GM12874 (cell line): ENCODE data around the gene NR4A2.

Experiments
- TF ChIP-seq, protein P1 (sequence below): IDR thresholded peaks from 2 replicates; pipeline ENCODE4 v1.5.1; 2011; ENCODE audit warnings: low read depth, mild to moderate bottlenecking, control low read depth, low read length, moderate library complexity; ENCODE audit not compliant: insufficient read depth

The NR4A2 gene

DNA sequence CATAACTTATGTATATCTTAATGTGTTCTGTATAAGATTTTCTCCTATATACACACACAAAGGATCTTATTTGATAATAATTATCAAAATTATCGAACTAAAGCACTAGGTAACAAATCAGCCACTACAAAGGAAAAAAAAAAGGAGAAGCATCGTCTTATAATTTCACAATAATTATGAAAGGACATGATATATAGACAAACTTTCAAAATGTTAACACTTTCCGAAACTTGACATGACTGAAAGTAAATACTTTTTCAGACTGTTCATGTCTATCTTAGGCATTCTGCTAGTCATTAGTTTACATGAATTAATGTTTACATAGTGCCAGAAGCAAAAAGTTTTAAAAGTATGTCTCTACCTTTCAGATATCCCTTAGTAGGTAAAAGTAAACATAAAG, 7.3 kb upstream of the NR4A2 start:
- TF ChIP-seq, protein P1, sequence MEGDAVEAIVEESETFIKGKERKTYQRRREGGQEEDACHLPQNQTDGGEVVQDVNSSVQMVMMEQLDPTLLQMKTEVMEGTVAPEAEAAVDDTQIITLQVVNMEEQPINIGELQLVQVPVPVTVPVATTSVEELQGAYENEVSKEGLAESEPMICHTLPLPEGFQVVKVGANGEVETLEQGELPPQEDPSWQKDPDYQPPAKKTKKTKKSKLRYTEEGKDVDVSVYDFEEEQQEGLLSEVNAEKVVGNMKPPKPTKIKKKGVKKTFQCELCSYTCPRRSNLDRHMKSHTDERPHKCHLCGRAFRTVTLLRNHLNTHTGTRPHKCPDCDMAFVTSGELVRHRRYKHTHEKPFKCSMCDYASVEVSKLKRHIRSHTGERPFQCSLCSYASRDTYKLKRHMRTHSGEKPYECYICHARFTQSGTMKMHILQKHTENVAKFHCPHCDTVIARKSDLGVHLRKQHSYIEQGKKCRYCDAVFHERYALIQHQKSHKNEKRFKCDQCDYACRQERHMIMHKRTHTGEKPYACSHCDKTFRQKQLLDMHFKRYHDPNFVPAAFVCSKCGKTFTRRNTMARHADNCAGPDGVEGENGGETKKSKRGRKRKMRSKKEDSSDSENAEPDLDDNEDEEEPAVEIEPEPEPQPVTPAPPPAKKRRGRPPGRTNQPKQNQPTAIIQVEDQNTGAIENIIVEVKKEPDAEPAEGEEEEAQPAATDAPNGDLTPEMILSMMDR, result no peak

DNA sequence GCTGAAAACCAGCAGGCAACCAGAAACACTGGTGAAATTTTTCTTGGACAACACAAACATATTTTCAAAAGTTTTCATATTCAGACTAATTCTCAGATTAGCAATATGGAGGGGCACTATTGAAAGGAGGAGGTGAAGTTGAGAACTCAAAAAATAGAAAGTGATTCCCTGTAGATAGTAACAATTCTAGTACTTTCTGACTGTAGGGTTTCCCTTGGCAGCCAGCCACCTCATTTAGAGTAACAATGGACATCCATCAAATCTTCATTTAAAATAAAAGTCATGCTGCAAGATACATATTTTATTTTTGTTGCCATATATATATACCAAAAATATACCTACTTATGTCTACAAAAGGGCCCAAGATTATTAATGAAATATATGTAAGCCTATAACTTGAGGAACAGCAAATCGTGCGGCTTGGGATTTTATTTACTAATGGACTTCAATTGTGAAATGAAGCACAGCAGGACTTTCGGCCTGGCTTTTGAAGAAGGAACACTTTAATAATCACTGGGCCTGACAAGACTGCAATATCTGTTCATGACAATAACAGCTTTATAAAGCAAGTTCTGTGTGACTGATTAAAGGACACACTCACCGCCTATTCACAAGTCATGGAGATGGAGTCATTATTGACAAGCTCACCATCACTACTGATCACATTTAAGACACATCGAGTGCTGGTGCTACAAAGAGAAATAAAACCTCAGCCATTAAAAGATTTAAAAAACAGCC, 6.8 kb upstream of the NR4A2 start:
- TF ChIP-seq, protein P1, result no peak

DNA sequence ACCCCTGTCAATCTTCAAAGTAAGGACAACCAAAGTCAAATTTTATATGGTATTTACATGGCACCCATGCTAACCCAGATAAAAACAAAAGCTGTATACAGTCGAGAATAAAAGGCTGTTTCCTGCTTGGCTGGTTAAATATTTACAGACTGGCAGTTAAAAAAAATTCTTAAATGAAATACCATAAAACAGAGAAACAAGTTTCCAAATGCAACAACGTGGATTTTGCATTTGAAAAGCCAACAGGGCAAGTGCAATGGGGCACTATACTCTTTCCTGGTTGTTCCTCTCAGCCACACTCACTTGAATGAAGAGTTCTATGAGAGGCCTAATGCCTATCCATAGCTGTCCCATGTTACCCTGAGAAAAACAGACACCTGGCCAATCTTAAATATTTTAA, 6.1 kb upstream of the NR4A2 start:
- TF ChIP-seq, protein P1, result no peak

DNA sequence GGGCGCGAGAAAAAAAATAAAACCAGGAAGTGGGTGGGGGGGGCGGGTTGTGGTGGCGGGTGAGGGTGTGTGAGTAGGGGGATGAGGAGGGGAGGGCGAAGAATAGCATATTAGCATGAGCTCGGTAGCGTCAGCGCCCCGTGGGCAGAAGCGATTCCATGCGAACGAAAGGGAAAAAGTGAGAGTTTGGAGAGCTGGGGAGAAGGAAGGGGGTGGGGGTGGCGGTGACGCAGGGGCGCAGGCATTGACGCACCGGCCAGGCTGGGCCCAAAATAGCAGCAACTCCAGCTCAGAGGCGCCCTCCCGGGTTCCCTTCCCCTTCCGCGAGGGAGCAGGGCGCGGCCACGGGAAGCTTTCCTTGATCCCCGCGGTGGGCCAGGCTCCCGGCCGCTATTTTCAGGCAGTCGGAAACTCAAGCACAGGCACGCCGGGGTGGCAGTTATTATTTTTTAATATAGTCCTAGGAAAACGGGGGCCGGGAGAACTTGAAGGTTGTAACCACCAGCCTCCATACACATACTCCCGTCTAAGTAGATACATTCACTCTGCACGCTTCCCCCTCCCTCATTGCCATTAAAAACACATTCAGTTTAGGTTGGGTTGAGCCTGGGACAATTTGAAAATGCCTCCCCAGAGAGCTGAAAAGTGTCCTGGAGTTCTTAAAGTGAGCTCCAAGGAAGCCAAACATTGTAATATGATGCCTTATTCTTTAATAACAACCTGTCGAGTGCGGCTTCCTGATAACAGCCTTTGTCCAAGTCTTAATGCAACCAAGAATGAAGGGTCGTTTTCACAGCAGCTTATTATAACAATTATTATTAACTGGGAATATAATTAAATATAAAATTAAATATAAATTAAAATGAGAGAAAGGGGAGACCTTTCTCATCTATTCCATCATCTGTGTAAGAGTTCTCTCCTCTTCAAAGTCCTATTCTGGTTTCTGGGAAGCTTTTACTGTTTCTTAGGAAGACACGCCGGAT, 2.3 kb upstream of the NR4A2 start:
- TF ChIP-seq, protein P1, result 0 out of 2 replicates have a peak, but pooled peaks have one; percentile 10

DNA sequence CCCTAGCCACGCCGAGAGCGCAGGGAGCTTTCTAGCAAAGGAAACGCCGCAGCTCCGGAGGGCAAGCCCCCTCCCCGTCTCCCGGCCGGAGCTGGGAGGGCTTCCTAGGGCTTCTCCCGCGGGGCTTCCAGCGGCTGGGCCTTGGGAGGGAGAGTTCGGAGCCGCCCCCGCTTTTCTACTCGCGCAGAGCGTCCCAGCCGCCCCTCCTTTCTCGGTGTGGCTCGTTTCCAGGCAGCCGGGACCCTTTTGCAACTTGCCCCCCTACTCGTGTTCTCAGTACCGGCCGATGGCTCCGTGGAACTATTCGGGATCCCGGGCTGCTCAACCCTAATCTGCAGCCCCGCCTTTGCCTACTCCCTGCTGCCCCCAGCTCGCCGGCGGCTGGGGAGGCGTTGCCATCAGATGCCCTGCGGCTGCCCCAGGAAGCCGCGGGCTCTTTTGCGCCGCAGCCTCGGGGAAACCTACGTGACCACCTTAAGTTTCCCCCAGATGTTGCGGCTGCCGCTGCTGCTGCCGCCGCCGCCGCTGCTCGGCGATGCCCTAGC, 1.5 kb upstream of the NR4A2 start:
- TF ChIP-seq, protein P1, result no peak

DNA sequence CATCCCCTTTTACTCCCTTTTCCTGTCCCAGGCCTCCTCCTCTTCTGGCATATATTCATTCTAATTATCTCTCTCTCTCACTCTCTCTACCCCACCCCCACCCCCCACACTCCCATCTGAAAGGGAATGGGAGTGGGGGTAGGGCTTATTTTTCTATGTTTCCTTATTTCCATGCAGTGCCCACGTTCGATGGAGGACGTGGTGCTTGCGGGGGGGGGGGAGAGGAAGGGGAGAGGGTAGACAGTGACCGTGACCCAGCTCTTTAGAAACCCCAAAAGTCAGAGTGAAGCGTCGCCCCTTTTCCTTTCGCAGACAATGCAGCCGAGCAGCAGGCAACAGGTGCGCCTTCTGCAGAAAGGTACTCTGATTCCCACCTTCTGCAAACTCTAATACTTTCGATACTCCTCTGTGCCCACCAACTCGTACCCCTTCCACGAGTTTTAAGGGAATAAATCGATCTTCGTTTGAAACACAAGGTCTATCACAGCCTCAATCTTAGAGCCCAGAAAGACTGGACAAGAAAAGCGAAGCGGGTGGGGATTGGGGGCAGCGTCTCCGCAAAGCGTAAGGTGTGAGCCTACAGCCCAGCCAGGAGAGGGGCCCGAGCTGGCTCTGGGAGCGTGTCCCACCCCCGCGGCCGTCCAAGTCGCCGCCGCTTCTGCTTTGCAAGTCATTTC, 891 bp upstream of the NR4A2 start:
- TF ChIP-seq, protein P1, result no peak

DNA sequence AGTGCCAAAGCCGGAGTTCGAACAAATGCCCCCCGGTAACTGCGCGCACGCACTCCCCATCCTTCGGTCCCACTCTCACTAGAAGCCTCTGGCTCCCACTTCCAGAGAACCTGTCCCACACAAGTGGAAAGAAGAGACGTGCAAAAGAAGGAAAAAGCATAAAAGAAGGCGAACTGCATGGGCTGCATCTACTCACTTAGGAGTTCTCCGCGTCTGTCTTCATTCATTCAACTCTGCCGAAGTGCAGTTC, 312 bp downstream of the NR4A2 start:
- TF ChIP-seq, protein P1, result no peak
